Stromal cell of bone marrow (primary cell): ENCODE results near the gene ADGRE2.

Experiments
- DNase-seq: peaks from one replicate; pipeline ENCODE4 v3.0.0-alpha.2; 2012; ENCODE audit warnings: low read depth

The ADGRE2 gene

GRCh38 chr19:14733574-14733973 lies 44.8 kb downstream of the ADGRE2 start:
- DNase-seq: no peak

DNA sequence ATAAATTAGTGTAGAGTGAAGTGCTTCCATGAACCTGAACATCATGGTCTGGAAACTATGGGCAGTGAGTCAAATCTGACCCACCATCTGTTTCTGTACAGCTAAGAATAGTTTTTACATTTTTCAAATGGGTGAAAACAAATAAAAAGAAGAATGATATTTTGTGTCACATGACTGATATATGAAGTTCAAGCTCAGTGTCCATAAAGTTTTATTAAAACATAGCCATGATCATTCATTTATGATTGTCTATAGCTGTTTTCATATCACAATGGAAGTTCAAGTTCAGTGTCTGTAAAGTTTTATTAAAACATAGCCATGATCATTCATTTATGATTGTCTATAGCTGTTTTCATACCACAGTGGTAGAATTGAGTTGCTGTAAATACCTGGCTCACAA lies 45.9 kb downstream of the ADGRE2 start:
- DNase-seq: no peak

DNA sequence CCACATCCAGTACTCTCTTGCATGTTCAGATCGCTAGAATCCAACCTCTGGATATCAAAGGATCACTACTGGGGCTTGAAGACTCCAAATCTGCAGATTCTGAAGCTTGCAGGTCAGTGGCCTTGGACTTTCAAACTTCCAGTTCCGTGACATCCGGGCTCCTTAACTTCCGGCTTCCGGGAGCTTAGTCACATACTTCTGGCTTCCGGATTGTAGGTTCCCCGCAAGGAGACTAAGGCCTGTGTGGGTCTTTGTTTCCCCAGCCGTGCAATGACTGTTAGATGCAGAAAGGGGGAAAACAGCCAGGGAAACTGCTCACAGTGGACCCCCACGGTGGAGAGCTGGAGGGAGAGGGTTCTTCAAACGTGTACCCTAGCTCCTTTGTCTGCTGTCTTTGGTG lies 47.2 kb downstream of the ADGRE2 start:
- DNase-seq: no peak

DNA sequence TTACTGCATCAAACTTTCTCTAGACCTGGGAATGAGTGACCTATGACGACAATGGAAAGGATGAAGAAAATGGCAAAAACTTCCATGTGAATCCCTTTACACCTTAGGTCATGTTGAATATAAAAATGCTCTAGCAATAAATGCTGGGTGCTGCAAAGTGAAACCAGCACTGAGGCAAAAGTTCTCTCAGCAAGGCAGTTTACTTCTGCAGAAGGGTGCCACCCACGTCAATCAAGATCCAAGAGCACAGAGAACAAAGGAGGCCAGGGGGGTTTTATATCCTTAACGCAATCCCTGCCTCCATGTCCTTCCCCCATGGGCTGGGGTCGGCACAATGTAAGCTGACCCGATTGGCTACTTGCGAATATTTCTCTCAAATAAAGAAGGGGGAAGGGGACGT lies 49.8 kb downstream of the ADGRE2 start:
- DNase-seq: no peak

DNA sequence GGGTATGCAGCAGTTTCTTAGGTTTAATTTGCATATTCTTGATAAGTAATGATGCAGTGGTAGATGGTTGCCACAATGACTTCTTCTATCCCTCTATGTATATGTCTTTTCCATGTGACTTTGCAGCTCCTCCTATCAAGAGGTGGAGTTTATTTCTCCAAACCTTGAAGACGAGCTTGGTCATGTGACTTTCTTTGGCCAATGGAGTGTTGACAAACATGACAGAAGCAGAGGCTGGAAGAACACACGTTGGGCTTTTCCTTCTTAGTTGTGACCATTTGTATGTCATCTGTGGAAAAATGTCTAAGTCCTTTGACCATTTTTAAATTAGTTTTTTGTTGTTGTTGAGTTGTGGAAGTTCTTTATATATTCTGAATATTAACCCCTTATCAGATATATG lies 56.2 kb downstream of the ADGRE2 start:
- no peak for DNase-seq

DNA sequence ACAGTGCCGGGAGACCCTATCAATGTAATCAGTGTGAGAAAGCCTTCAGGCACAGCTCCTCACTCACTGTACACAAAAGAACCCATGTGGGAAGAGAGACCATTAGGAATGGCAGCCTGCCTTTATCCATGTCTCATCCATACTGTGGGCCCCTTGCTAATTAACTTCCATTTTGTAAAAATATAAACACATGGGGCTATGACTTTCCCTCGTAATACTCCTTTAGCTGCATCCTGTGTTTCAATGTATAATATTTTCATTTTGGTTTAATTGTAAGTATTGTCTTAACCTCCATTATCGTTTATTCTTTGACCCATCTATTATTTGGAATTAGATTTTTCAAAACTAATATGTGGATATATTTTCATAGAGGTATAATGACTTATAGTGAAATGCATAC lies 59.2 kb downstream of the ADGRE2 start:
- DNase-seq: no peak

DNA sequence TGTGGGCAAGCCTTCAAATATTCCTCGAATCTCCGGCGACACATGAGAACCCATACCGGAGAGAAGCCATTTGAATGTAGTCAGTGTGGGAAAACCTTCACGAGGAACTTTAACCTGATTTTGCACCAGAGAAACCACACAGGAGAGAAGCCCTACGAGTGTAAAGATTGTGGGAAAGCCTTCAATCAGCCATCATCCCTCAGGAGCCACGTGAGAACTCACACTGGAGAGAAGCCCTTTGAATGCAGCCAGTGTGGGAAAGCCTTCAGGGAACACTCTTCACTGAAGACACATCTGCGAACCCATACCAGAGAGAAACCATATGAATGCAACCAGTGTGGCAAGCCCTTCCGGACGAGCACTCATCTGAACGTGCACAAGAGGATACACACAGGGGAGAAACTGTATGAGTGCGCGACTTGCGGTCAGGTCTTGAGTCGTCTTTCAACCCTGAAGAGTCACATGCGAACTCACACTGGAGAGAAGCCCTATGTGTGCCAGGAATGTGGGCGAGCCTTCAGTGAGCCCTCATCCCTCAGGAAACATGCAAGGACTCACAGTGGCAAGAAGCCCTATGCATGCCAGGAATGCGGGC lies 59.7 kb downstream of the ADGRE2 start:
- DNase-seq: no peak

GRCh38 chr19:14715841-14716240 lies 62.5 kb downstream of the ADGRE2 start:
- DNase-seq: no peak

DNA sequence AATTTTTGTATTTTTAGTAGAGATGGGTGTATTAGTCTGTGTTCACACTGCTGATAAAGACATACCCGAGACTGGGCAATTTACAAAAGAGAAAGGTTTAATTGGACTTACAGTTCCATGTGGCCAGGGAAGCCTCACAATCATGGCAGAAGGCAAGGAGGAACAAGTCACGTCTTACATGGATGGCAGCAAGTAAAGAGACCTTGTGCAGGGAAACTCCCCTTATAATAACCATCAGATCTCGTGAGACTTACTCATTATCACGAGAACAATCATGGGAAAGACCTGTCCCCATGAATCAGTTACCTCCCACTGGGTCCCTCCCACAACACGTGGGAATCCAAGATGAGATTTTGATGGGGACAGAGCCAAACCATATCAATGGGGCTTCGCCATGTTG lies 73.9 kb downstream of the ADGRE2 start:
- DNase-seq: no peak

GRCh38 chr19:14703833-14704232 lies 74.5 kb downstream of the ADGRE2 start:
- DNase-seq: no peak

GRCh38 chr19:14700711-14701375 lies 77.5 kb downstream of the ADGRE2 start:
- no peak for DNase-seq

- DNase-seq: no peak
Measured at GRCh38 chr19:14699641-14700040, 78.7 kb downstream of the ADGRE2 start.

GRCh38 chr19:14695471-14695870 lies 82.9 kb downstream of the ADGRE2 start:
- no peak for DNase-seq

DNA sequence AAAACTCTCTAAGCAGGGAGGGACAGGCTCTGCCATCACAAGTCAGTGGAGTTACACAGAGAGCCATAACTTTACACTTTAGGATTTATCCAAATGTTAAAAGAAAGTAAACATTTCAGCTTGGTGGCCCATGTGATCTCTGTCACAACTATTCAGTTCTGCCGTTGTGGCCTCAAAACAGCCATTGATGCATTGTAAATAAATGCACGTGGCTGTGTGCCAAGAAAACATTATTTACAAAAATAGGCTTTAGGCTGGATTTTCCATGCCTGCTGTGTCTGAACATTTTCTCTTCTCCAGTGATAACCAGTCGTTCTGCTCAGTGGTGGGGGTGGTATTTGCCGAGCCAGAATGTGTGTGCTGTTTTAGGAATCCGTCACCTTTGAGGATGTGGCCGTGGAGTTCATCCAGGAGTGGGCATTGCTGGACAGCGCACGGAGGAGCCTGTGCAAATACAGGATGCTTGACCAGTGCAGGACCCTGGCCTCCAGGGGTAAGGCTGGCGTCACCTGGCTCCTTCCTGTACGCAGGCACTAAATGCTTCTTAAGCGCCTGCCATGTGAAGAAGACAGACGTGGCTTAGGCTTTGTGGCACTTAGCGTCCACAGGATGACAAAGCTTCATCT lies 83.6 kb downstream of the ADGRE2 start:
- no peak for DNase-seq

DNA sequence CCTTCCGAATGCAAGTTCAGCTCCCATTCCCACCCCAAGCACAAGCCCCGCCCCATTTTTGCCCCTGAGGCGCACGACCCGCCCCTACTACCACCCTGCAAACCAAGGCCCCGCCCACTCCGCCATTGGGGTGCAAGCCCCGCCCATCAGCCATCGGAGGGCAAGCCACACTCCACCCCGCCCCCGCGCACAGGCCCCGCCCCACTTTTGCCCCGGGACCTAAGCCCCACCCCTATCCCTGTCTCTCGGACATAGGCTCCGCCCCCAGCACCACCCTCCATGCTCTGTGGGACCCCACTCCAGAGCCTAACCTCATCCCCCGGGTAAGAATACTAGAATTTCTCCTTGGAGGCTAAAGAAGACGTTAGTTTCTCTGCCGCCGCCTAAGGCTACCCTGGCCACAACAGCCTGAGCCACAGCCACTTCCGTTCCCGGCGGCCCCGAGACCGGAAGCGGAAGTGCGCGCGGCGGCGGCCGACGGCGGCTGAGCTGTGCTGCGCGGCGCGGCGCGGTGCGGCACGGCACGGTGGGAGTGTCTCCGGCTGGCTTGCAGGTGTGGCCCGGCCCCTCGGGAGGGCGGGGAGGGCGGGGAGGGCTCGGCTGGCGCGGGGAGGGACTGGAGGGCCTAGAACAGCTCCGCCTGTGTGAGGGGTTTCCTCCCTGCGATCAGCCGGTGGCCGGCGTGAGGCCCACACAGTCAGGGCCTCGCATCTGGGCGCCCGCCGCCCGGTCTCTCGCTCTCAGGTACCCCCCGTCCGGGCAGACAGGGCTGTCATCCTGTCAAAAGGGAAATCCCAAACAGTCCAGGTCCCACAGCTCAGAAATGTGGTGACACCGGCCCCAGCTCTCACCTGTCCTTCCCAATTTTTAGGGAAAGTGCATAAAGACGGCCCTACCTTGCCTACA lies 88.5 kb downstream of the ADGRE2 start, which contains the start of gene ZNF333:
TSS of gene ZNF333 (plus strand) at position 451 of the 906 bp plus-strand sequence. CDS start 3,444 bp downstream, outside the sequence.
- DNase-seq: peak; percentile 76

GRCh38 chr19:14686411-14686810 lies 91.9 kb downstream of the ADGRE2 start:
- no peak for DNase-seq

GRCh38 chr19:14683439-14683838 lies 94.9 kb downstream of the ADGRE2 start:
- DNase-seq: no peak
